ENCODE results near the gene KCNMB1.

DNA sequence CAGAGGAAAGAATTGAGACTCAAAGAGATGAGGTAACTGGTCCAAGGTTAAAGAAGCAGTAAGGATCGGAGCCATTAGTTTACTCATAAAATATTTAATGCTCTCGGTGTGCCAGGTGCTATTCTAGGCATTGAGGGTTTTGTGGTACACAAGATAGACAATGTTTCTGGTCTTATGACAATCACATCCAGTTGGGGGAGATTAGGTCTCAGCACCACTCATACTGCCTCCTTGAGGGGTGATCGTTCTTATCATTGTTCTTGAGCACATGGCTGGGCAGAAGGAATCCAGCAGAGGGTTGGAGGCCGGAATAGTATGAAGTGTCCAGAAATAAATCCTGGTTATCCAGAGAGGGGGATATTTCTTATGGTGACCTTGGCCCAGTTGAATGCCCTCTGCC, 50.9 kb downstream of the KCNMB1 start:
- TF ChIP-seq, protein P1, sequence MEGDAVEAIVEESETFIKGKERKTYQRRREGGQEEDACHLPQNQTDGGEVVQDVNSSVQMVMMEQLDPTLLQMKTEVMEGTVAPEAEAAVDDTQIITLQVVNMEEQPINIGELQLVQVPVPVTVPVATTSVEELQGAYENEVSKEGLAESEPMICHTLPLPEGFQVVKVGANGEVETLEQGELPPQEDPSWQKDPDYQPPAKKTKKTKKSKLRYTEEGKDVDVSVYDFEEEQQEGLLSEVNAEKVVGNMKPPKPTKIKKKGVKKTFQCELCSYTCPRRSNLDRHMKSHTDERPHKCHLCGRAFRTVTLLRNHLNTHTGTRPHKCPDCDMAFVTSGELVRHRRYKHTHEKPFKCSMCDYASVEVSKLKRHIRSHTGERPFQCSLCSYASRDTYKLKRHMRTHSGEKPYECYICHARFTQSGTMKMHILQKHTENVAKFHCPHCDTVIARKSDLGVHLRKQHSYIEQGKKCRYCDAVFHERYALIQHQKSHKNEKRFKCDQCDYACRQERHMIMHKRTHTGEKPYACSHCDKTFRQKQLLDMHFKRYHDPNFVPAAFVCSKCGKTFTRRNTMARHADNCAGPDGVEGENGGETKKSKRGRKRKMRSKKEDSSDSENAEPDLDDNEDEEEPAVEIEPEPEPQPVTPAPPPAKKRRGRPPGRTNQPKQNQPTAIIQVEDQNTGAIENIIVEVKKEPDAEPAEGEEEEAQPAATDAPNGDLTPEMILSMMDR (IDR thresholded peaks at IDR 0.05), result no peak
- TF ChIP-seq POLR2A (IDR thresholded peaks at IDR 0.05), result no peak
